ENCODE data around the gene CCDC30. TPM values are rescaled to one million over a fixed set of nuclear protein-coding genes. Genes with fewer than 3 reads are reported as not detected.
"Not testable (repeated sequence)": the region's sequence is repeated elsewhere in the genome, so short reads cannot be mapped to it uniquely, and the experiment has no call there.

The CCDC30 gene
- total RNA-seq, 4 donors from 2014 or later: 0.38 to 2.2 (median 1.0) TPM

GRCh38 chr1:42680055-42680454, 217.0 kb downstream of the CCDC30 start:
- TF ChIP-seq POLR2A (IDR thresholded peaks at IDR 0.05) (no peak), CTCF (IDR thresholded peaks at IDR 0.05) (no peak)
- no peak for DNase-seq (ENCODE audit: low spot score in 2 of 2)
- intact Hi-C loops (cut with DNase I; ENCODE audit: low total_unique reads): no loop called here
- no peak overlapping the region for H3K4me3 ChIP-seq (ENCODE audit: low read depth, poor library complexity, severe bottlenecking)
- 73 to 75% methylated on average over 2 of the region's 2 CpGs for WGBS, 2 donors

GRCh38 chr1:42680921-42681683, 218.0 kb downstream of the CCDC30 start:
- intact Hi-C loops (cut with DNase I; ENCODE audit: low total_unique reads): no loop called here
- WGBS, 2 donors: 3 to 5% methylated on average over 18 of the region's 18 CpGs
- no peak for DNase-seq (ENCODE audit: low spot score in 2 of 2)
- H3K4me3 ChIP-seq (ENCODE audit: low read depth, poor library complexity, severe bottlenecking): peak overlapping the region; percentile 48
- no peak for TF ChIP-seq CTCF (IDR thresholded peaks at IDR 0.05)
- TF ChIP-seq POLR2A (IDR thresholded peaks at IDR 0.05): no peak

- intact Hi-C loops (cut with DNase I; ENCODE audit: low total_unique reads): no loop called here
These were observed 218.8 kb downstream of the CCDC30 start, which contains the start of gene YBX1 for GRCh38 chr1:42681741-42682483. Gene YBX1 (plus strand): TSS chr1:42682418. CDS start chr1:42682566, 148 bp downstream.

DNA sequence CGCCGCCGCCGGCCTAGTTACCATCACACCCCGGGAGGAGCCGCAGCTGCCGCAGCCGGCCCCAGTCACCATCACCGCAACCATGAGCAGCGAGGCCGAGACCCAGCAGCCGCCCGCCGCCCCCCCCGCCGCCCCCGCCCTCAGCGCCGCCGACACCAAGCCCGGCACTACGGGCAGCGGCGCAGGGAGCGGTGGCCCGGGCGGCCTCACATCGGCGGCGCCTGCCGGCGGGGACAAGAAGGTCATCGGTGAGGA, 219.3 kb downstream of the CCDC30 start:
- DNase-seq (ENCODE audit: low spot score in 2 of 2); intact Hi-C loops (cut with DNase I; ENCODE audit: low total_unique reads): not testable (repeated sequence)
- H3K4me3 ChIP-seq (ENCODE audit: low read depth, poor library complexity, severe bottlenecking): peak overlapping the region; percentile 39
- WGBS, 2 donors: 0% methylated on average over 2 of the region's 33 CpGs; no CpG with 5 or more reads in 1 of the 2 donors

More at GRCh38 chr1:42681741-42682483, 218.8 kb downstream of the CCDC30 start, which contains the start of gene YBX1:
- WGBS, 2 donors: 0 to 1% methylated on average over 54 of the region's 54 CpGs
- H3K4me3 ChIP-seq (ENCODE audit: low read depth, poor library complexity, severe bottlenecking): peak within 1 kb of the TSS; percentile 71
- TF ChIP-seq POLR2A (IDR thresholded peaks at IDR 0.05): peak in 1 of 2 donors; percentile 12
- no peak for TF ChIP-seq CTCF (IDR thresholded peaks at IDR 0.05)
- peak; percentile 99 for DNase-seq (ENCODE audit: low spot score in 2 of 2)

- intact Hi-C loops (cut with DNase I; ENCODE audit: low total_unique reads): no loop called here
- WGBS, 2 donors: 1 to 2% methylated on average over 19 to 41 of the region's 103 CpGs
- TF ChIP-seq CTCF (IDR thresholded peaks at IDR 0.05) (no peak), POLR2A (IDR thresholded peaks at IDR 0.05) (no peak)
These were observed 219.8 kb downstream of the CCDC30 start for GRCh38 chr1:42682739-42683531.

GRCh38 chr1:42684139-42684538, 221.1 kb downstream of the CCDC30 start:
- WGBS, 2 donors: 25 to 33% methylated on average over 5 of the region's 5 CpGs
- H3K4me3 ChIP-seq (ENCODE audit: low read depth, poor library complexity, severe bottlenecking): no peak overlapping the region
- TF ChIP-seq POLR2A (IDR thresholded peaks at IDR 0.05): no peak
- no peak for TF ChIP-seq CTCF (IDR thresholded peaks at IDR 0.05)
- no peak for DNase-seq (ENCODE audit: low spot score in 2 of 2)
- intact Hi-C loops (cut with DNase I; ENCODE audit: low total_unique reads): no loop called here

More at GRCh38 chr1:42682739-42683531, 219.8 kb downstream of the CCDC30 start:
- peak; percentile 54 to 93 for DNase-seq (ENCODE audit: low spot score in 2 of 2)
- H3K4me3 ChIP-seq (ENCODE audit: low read depth, poor library complexity, severe bottlenecking): peak overlapping the region; percentile 71
